ENCODE measurements around the gene EIPR1. TPM values are rescaled to one million over a fixed set of nuclear protein-coding genes. Genes with fewer than 3 reads are reported as not detected.

The EIPR1 gene
- polyA plus RNA-seq, 1 donor (not counting 4 experiments of a cell fraction or from before 2014, with no cell fraction given), result 44.3 TPM

GRCh38 chr2:3279236-3279960 lies 98.2 kb downstream of the EIPR1 start:
- DNase-seq (ENCODE audit: low read depth, low spot score) (no peak), FAIRE-seq (no peak)
- Histone ChIP-seq H3K9me3 (ENCODE audit: control insufficient read depth, low read depth, low read length) (no peaks in the 10 kb centered on the region), H3K4me2 (ENCODE audit: control insufficient read depth, extremely low read depth, insufficient read depth, low read depth, low read length) (no peak overlapping the region), H3K27ac (ENCODE audit: control insufficient read depth, insufficient read depth, low read length) (no peak overlapping the region), H4K20me1 (ENCODE audit: control insufficient read depth, extremely low read depth, insufficient read depth, low read length) (no peaks in the 10 kb centered on the region), H3K4me1 (ENCODE audit: control insufficient read depth, extremely low read depth, insufficient read depth, low read length) (no peaks in the 10 kb centered on the region), H3K79me2 (ENCODE audit: control insufficient read depth, insufficient read depth, low read length) (no peaks in the 10 kb centered on the region), H3K9ac (ENCODE audit: control insufficient read depth, extremely low read depth, insufficient read depth, low read length) (no peak overlapping the region), H3K4me3 (ENCODE audit: control insufficient read depth in 2 of 3, extremely low read depth in 1 of 3, insufficient read depth in 2 of 3, low read depth in 1 of 3, low read length in 3 of 3) (no peak overlapping the region), H3K27me3 (ENCODE audit: control insufficient read depth, extremely low read depth, insufficient read depth, low read length) (no peaks in the 10 kb centered on the region), H3K36me3 (ENCODE audit: control insufficient read depth in 2 of 2, extremely low read depth in 1 of 2, insufficient read depth in 2 of 2, low read length in 2 of 2) (no peaks in the 10 kb centered on the region), H2AFZ (ENCODE audit: control insufficient read depth, low read length) (no peak overlapping the region), H3K9me1 (ENCODE audit: control insufficient read depth, extremely low read depth, insufficient read depth, low read length) (no peaks in the 10 kb centered on the region)
- TF ChIP-seq EZH2 (IDR thresholded peaks at IDR 0.05; ENCODE audit: low read length), result no peak
- no peak for TF ChIP-seq CTCF (optimal IDR thresholded peaks at IDR 0.05 in 1 of 3, IDR thresholded peaks at IDR 0.05 in 1 of 3, conservative IDR thresholded peaks at IDR 0.05 in 1 of 3; ENCODE audit: extremely low read depth in 1 of 3, insufficient read depth in 2 of 3, low read length in 3 of 3)
- dilution Hi-C loops (cut with MboI; ENCODE audit: extremely low pct_ligation_motif_present, low sequenced_read_pairs), result no loop called here

DNA sequence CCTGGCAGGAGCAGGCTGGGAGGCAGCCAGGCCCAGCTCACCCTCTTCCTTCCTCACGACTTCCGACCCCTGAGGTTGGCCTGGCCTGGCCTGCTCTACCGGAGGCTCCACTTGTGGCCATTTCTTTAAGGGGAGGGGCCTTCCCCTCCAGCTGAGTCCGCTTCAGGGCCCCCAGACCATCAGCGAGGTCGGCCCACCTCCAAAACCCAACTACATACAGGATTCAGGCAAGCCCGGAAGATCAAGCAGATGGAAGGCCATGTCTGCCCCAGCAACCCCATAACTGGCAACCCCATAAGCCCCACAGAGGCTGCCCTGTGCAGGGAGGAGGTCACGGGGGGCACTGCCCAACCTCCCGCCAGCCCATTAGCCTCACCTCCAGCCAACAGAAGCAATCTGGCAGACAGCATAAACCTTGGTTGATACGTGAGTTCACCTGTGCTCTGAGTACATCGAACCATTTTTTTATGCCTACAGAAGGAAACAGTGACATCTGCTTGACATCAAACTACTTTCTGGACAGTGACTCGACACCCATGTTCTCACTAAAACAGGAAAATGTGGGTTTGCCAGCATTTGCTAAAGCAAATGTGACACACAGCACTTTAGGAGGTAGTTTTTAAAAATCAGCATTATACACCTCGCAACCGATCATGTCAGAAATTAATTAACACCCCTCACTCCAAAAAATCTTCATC lies 98.9 kb downstream of the EIPR1 start:
- H3K79me2 ChIP-seq (ENCODE audit: control insufficient read depth, insufficient read depth, low read length), result no peaks in the 10 kb centered on the region
- no peak overlapping the region for H3K27ac ChIP-seq (ENCODE audit: control insufficient read depth, insufficient read depth, low read length)
- FAIRE-seq (no peak), DNase-seq (ENCODE audit: low read depth, low spot score) (no peak)
- no peaks in the 10 kb centered on the region for H3K4me1 ChIP-seq (ENCODE audit: control insufficient read depth, extremely low read depth, insufficient read depth, low read length)
- no peaks in the 10 kb centered on the region for H3K9me1 ChIP-seq (ENCODE audit: control insufficient read depth, extremely low read depth, insufficient read depth, low read length)
- no peaks in the 10 kb centered on the region for H3K9me3 ChIP-seq (ENCODE audit: control insufficient read depth, low read depth, low read length)
- no peaks in the 10 kb centered on the region for H4K20me1 ChIP-seq (ENCODE audit: control insufficient read depth, extremely low read depth, insufficient read depth, low read length)
- H3K27me3 ChIP-seq (ENCODE audit: control insufficient read depth, extremely low read depth, insufficient read depth, low read length), result no peaks in the 10 kb centered on the region
- H3K4me2 ChIP-seq (ENCODE audit: control insufficient read depth, extremely low read depth, insufficient read depth, low read depth, low read length), result no peak overlapping the region
- no peak overlapping the region for H3K9ac ChIP-seq (ENCODE audit: control insufficient read depth, extremely low read depth, insufficient read depth, low read length)
- TF ChIP-seq CTCF (optimal IDR thresholded peaks at IDR 0.05 in 1 of 3, IDR thresholded peaks at IDR 0.05 in 1 of 3, conservative IDR thresholded peaks at IDR 0.05 in 1 of 3; ENCODE audit: extremely low read depth in 1 of 3, insufficient read depth in 2 of 3, low read length in 3 of 3), result no peak
- TF ChIP-seq EZH2 (IDR thresholded peaks at IDR 0.05; ENCODE audit: low read length), result no peak
- H3K36me3 ChIP-seq (ENCODE audit: control insufficient read depth in 2 of 2, extremely low read depth in 1 of 2, insufficient read depth in 2 of 2, low read length in 2 of 2), result no peaks in the 10 kb centered on the region
- H2AFZ ChIP-seq (ENCODE audit: control insufficient read depth, low read length), result no peak overlapping the region
- no peak overlapping the region for H3K4me3 ChIP-seq (ENCODE audit: control insufficient read depth in 2 of 3, extremely low read depth in 1 of 3, insufficient read depth in 2 of 3, low read depth in 1 of 3, low read length in 3 of 3)
- dilution Hi-C loops (cut with MboI; ENCODE audit: extremely low pct_ligation_motif_present, low sequenced_read_pairs), result no loop called here
